ENCODE results near the gene MOK. TPM values are rescaled to one million over a fixed set of nuclear protein-coding genes. Genes with fewer than 3 reads are reported as not detected.
A peak's percentile ranks its signal among the peaks of the same experiment; 100 is the strongest.

MOK gene
- total and polyA plus RNA-seq, 2 of the 4 experiments (the other 2 are of a cell fraction): 16.8 to 48.5 TPM

- 96% methylated on average over 5 of the region's 6 CpGs; no CpG with 5 or more reads in 1 of the 2 experiments for WGBS, 2 experiments (ENCODE audit: extremely low coverage in 2 of 2, insufficient read length in 1 of 2)
- Histone ChIP-seq H2BK15ac (ENCODE audit: low read depth, low read length) (peak overlapping the region; percentile 67; the same call in 1 of the 3 replicates), H3K9me3 (ENCODE audit: control insufficient read depth, insufficient read depth, low read length) (no peaks in the 10 kb centered on the region), H3K18ac (ENCODE audit: low read depth, low read length) (no peak overlapping the region; the same call in 1 of the 2 replicates), H2AK5ac (ENCODE audit: low read depth, low read length) (peak overlapping the region; percentile 58; the same call in 1 of the 2 replicates), H3K14ac (replicated peaks; ENCODE audit: low read depth, low read length) (no peak overlapping the region; the same call in 1 of the 2 replicates), H2AK9ac (replicated peaks; ENCODE audit: low read depth, low read length, poor library complexity) (no peak overlapping the region), H2BK5ac (ENCODE audit: low read depth, low read length, poor library complexity, severe bottlenecking) (no peak overlapping the region), H3K9me1 (ENCODE audit: insufficient read depth, low read length) (peaks cover 17% of the 10 kb centered on the region), H3K27ac (ENCODE audit: insufficient read depth, low read length) (no peak overlapping the region), H3K56ac (ENCODE audit: extremely low read depth, insufficient read depth, low read length) (no peak overlapping the region), H3K4me2 (ENCODE audit: low read depth, low read length) (no peak overlapping the region), H3K4ac (ENCODE audit: low read depth, low read length) (peak overlapping the region; percentile 70; the same call in 1 of the 2 replicates), H3K4me3 (ENCODE audit: insufficient read depth, low read depth, low read length) (no peak overlapping the region), H2AFZ (replicated peaks; ENCODE audit: low read length, poor library complexity) (no peak overlapping the region), H4K20me1 (ENCODE audit: insufficient read depth, low read length) (no peaks in the 10 kb centered on the region), H3K9ac (ENCODE audit: low read depth, low read length) (no peak overlapping the region), H3K4me1 (ENCODE audit: control insufficient read depth, insufficient read depth, low read length) (peaks cover 22% of the 10 kb centered on the region), H4K8ac (ENCODE audit: low read depth in 2 of 2, low read length in 2 of 2) (peak overlapping the region in 1 of 2 experiments; percentile 25; a peak in 1 of 4 replicates), H3K23ac (ENCODE audit: low read depth, low read length) (no peak overlapping the region), H4K91ac (ENCODE audit: insufficient read depth, low read depth, low read length) (0 out of 2 replicates have a peak overlapping the region, but pooled peaks have one; percentile 44), H3K36me3 (ENCODE audit: control insufficient read depth, insufficient read depth, low read length) (no peaks in the 10 kb centered on the region), H4K5ac (ENCODE audit: low read depth, low read length) (peak overlapping the region; percentile 12; the same call in 1 of the 2 replicates), H3K79me1 (ENCODE audit: low read depth in 1 of 2, low read length in 2 of 2) (peaks cover 4 to 5% of the 10 kb centered on the region in 2 experiments; a peak in 2 of 4 replicates), H2BK120ac (ENCODE audit: low read depth, low read length) (peak overlapping the region; percentile 53; the same call in 1 of the 2 replicates), H3K27me3 (ENCODE audit: control insufficient read depth, insufficient read depth, low read length) (no peaks in the 10 kb centered on the region), H2BK20ac (ENCODE audit: low read depth, low read length) (peak overlapping the region; percentile 62; the same call in 1 of the 2 replicates)
- intact Hi-C loops (cut with micrococcal nuclease) (no loop called here), dilution Hi-C loops (cut with HindIII; ENCODE audit: low sequenced_read_pairs, unreplicated experiment) (no loop called here), in situ Hi-C loops (cut with MboI; ENCODE audit: low sequenced_read_pairs) (no loop called here)
- ChIA-PET CTCF (no interaction called here), POLR2A (ENCODE audit: unreplicated experiment) (no interaction called here)
- no peak for DNase-seq
- TF ChIP-seq MAFK (IDR thresholded peaks at IDR 0.05; ENCODE audit: low read depth, low read length): no peak
- no peak for TF ChIP-seq BHLHE40 (IDR thresholded peaks at IDR 0.05; ENCODE audit: low read depth, low read length)
- no peak for TF ChIP-seq RFX5 (IDR thresholded peaks at IDR 0.05; ENCODE audit: low read depth, low read length)
- TF ChIP-seq SMC3 (IDR thresholded peaks at IDR 0.05; ENCODE audit: low read depth, low read length): no peak
- no peak for TF ChIP-seq MAZ (IDR thresholded peaks at IDR 0.05; ENCODE audit: borderline replicate concordance, low read depth, low read length)
- no TSS peak for BruUV-seq (replicated peaks)
- ATAC-seq (ENCODE audit: low read depth): no peak
Observed at GRCh38 chr14:102258136-102258535, 46.8 kb downstream of the MOK start.
